Prostate gland (tissue), 2 donors: ENCODE measurements around the gene ELMO3. TPM values are rescaled to one million over a fixed set of nuclear protein-coding genes. Genes with fewer than 3 reads are reported as not detected.

Experiments used
- DNase-seq: peaks from one replicate; pipeline ENCODE4 v3.0.0-alpha.2; 2019; ENCODE audit warnings: low spot score
- H3K27ac ChIP-seq, 2 donors: fragments of 200-600 bp; sonication (generic); 2 replicates each; pipeline ENCODE4 v1.5.1; 2017 to 2019
- H3K27me3 ChIP-seq: fragments of 200-600 bp; sonication (generic); replicated peaks from 2 replicates; pipeline ENCODE4 v1.5.1; 2019; ENCODE audit not compliant: insufficient read depth
- H3K36me3 ChIP-seq, 2 donors: fragments of 200-600 bp; sonication (generic); 1 replicate in 1 of 2; 2 replicates in 1 of 2; pipeline versions ENCODE4 v1.5.1 to v1.8.1; 2017 to 2019
- H3K4me1 ChIP-seq: fragments of 200-600 bp; sonication (generic); replicated peaks from 2 replicates; pipeline ENCODE4 v1.5.1; 2019
- H3K4me3 ChIP-seq, 2 donors: fragments of 200-600 bp; sonication (generic); 2 replicates each; pipeline ENCODE4 v1.5.1; 2017 to 2019
- H3K9me3 ChIP-seq: fragments of 200-600 bp; sonication (generic); 2 replicates; pipeline ENCODE4 v1.5.1; 2017
- POLR2A ChIP-seq: fragments of 450-650 bp; IDR thresholded peaks from one replicate; pipeline ENCODE4 v1.6.1; 2016; ENCODE audit warnings: antibody characterized with exemption, mild to moderate bottlenecking
- POLR2AphosphoS5 ChIP-seq: sonication (generic); formaldehyde crosslinking; IDR thresholded peaks from one replicate; pipeline ENCODE4 v1.6.1; 2017; ENCODE audit warnings: antibody characterized with exemption
- WGBS: methylation state at CpG from one replicate; pipeline ENCODE4 v1.1.5; 2018; 5-methylcytosine and 5-hydroxymethylcytosine counted together
- intact Hi-C: fragments of 100-400 bp; cut with DNase I; formaldehyde crosslinking; loops from one replicate; pipeline ENCODE4 v1.14.2; 2022
- total RNA-seq, 2 donors: library from RNA; depleted of rRNA; stranded (reverse); fragments of >200 nt; gene quantifications; one replicate each; pipeline ENCODE4 v1.1.0, GENCODE V29; 2016
- TF ChIP-seq, protein P1 (sequence below), 4 experiments: fragments of 200-600 bp in 2 of 4; fragments of 450-650 bp in 2 of 4; sonication (generic) in 2 of 4; IDR thresholded peaks; 1 replicate in 3 of 4; 2 replicates in 1 of 4; pipeline ENCODE4 v1.5.1; 2016 to 2019; ENCODE audit warnings: antibody characterized with exemption in 4 of 4, mild to moderate bottlenecking in 2 of 4, moderate library complexity in 2 of 4

The ELMO3 gene
- total RNA-seq, 2 donors from 2014 or later: 24.8 to 36.7 TPM

GRCh38 chr16:67177743-67178699 is 20.9 kb upstream of the ELMO3 start:
- H3K9me3 ChIP-seq: no peaks in the 10 kb centered on the region
- H3K27me3 ChIP-seq: no peaks in the 10 kb centered on the region
- peak overlapping the region; percentile 32 to 41 for H3K4me3 ChIP-seq
- intact Hi-C loops: no loop called here
- H3K36me3 ChIP-seq: no peaks in the 10 kb centered on the region
- H3K4me1 ChIP-seq: peaks cover 15% of the 10 kb centered on the region
- 4% methylated on average over 57 of the region's 73 CpGs for WGBS
- peak; percentile 85 for DNase-seq
- peak overlapping the region; percentile 77 to 85 for H3K27ac ChIP-seq
- TF ChIP-seq POLR2A (peak; percentile 77), POLR2AphosphoS5 (peak; percentile 77)
- TF ChIP-seq, protein P1, sequence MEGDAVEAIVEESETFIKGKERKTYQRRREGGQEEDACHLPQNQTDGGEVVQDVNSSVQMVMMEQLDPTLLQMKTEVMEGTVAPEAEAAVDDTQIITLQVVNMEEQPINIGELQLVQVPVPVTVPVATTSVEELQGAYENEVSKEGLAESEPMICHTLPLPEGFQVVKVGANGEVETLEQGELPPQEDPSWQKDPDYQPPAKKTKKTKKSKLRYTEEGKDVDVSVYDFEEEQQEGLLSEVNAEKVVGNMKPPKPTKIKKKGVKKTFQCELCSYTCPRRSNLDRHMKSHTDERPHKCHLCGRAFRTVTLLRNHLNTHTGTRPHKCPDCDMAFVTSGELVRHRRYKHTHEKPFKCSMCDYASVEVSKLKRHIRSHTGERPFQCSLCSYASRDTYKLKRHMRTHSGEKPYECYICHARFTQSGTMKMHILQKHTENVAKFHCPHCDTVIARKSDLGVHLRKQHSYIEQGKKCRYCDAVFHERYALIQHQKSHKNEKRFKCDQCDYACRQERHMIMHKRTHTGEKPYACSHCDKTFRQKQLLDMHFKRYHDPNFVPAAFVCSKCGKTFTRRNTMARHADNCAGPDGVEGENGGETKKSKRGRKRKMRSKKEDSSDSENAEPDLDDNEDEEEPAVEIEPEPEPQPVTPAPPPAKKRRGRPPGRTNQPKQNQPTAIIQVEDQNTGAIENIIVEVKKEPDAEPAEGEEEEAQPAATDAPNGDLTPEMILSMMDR (IDR thresholded peaks at IDR 0.05): peak in 2 of 4 experiments; percentile 33 to 41

- WGBS: 86% methylated on average over 12 of the region's 13 CpGs
- Histone ChIP-seq H3K4me1 (peaks cover 20% of the 10 kb centered on the region), H3K4me3 (no peak overlapping the region), H3K36me3 (no peaks in the 10 kb centered on the region), H3K9me3 (no peaks in the 10 kb centered on the region), H3K27ac (peak overlapping the region in 1 of 2 donors; percentile 77), H3K27me3 (no peaks in the 10 kb centered on the region)
- intact Hi-C loops: no loop called here
- no peak for TF ChIP-seq POLR2AphosphoS5
- TF ChIP-seq, protein P1 (IDR thresholded peaks at IDR 0.05): no peak
- no peak for TF ChIP-seq POLR2A
- no peak for DNase-seq
Observed at GRCh38 chr16:67179421-67180080, 19.4 kb upstream of the ELMO3 start.

DNA sequence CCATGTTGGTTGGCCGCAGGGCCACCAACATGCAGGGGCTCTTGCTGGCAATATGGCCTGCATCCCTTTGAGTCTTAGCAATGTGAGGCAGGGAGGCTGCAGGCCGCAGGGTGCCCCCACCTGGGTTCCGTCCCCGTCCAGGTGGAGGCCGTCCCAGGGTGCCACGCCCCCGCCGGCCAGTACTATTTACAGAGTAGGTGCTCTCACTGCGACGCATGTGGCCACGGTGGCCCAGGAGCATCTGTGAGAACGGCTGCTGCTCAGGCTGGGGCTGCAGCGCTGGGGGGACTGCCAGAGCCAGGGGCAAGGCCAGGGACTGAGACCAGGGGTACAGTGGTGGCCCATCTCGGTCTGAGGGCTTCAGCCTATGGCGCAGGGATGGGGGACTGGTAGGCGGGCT is 18.8 kb upstream of the ELMO3 start:
- no peaks in the 10 kb centered on the region for H3K9me3 ChIP-seq
- no peak overlapping the region for H3K4me3 ChIP-seq
- peaks cover 20% of the 10 kb centered on the region for H3K4me1 ChIP-seq
- no peaks in the 10 kb centered on the region for H3K27me3 ChIP-seq
- DNase-seq: no peak
- intact Hi-C loops: no loop called here
- 93% methylated on average over 16 of the region's 16 CpGs for WGBS
- H3K36me3 ChIP-seq: no peaks in the 10 kb centered on the region
- TF ChIP-seq POLR2AphosphoS5 (no peak), POLR2A (no peak)
- TF ChIP-seq, protein P1 (IDR thresholded peaks at IDR 0.05): no peak
- no peak overlapping the region for H3K27ac ChIP-seq

GRCh38 chr16:67181346-67181745 is 17.6 kb upstream of the ELMO3 start:
- Histone ChIP-seq H3K36me3 (no peaks in the 10 kb centered on the region), H3K4me1 (peaks cover 21% of the 10 kb centered on the region), H3K9me3 (no peaks in the 10 kb centered on the region), H3K27ac (no peak overlapping the region), H3K27me3 (no peaks in the 10 kb centered on the region), H3K4me3 (no peak overlapping the region)
- no peak for DNase-seq
- intact Hi-C loops: no loop called here
- TF ChIP-seq POLR2A: no peak
- TF ChIP-seq POLR2AphosphoS5: no peak
- TF ChIP-seq, protein P1 (IDR thresholded peaks at IDR 0.05): no peak
- WGBS: 65% methylated on average over 2 of the region's 2 CpGs
